ENCODE data around the gene CCDC192. TPM values are rescaled to one million over a fixed set of nuclear protein-coding genes. Genes with fewer than 3 reads are reported as not detected.
A peak's percentile ranks its signal among the peaks of the same experiment; 100 is the strongest.

CCDC192 gene
- total and polyA plus RNA-seq, 8 donors, result 0.81 to 1.6 (median 1.2) TPM; not detected in 2

DNA sequence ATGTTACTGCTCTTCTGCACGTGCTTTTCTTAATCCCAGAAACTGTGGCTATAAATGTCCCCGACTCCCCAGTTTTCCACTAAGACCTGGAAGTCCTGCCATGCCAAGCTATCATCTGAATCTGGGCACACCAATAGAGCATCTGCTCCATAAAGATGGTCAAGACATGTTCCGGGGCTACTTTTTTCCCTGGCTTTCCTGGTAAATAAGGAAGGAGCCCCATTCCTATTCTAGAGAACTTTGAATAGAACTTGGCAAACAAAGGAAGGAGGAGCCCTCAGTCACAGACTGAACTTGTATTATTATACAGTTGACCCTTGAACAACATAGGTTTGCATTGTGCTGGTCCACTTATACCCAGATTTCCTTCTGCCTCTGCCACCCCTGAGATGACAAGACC is 182.9 kb downstream of the CCDC192 start:
- DNase-seq (no peak), ATAC-seq (no peak)
- Histone ChIP-seq H3K27me3 (no peaks in the 10 kb centered on the region), H3K36me3 (no peaks in the 10 kb centered on the region), H3K4me1 (no peaks in the 10 kb centered on the region), H3K27ac (no peak overlapping the region), H3K4me3 (no peak overlapping the region), H3K9me3 (no peaks in the 10 kb centered on the region)
- TF ChIP-seq, protein P1, sequence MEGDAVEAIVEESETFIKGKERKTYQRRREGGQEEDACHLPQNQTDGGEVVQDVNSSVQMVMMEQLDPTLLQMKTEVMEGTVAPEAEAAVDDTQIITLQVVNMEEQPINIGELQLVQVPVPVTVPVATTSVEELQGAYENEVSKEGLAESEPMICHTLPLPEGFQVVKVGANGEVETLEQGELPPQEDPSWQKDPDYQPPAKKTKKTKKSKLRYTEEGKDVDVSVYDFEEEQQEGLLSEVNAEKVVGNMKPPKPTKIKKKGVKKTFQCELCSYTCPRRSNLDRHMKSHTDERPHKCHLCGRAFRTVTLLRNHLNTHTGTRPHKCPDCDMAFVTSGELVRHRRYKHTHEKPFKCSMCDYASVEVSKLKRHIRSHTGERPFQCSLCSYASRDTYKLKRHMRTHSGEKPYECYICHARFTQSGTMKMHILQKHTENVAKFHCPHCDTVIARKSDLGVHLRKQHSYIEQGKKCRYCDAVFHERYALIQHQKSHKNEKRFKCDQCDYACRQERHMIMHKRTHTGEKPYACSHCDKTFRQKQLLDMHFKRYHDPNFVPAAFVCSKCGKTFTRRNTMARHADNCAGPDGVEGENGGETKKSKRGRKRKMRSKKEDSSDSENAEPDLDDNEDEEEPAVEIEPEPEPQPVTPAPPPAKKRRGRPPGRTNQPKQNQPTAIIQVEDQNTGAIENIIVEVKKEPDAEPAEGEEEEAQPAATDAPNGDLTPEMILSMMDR (IDR thresholded peaks at IDR 0.05), result no peak
- intact Hi-C loops (cut with DNase I), result no loop called here

DNA sequence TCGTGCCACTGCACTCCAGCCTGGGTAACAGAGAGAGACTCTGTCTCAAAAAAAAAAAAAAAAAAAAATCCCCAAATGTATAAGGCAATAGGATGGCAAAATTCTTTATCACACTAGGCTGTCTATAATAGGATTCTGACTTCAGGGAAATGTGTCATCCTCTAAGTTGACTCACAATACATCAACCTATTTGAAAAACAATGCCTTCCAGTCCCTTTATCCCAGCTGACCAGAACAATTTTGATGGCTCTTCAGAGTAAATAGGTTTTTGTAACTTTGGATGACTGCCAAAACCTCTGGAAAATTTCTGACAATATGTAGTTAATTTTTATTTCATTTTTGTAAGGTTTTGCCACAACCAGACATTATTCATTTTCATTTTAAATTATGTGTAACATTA is 184.1 kb downstream of the CCDC192 start:
- Histone ChIP-seq H3K27me3 (no peaks in the 10 kb centered on the region), H3K9me3 (no peaks in the 10 kb centered on the region), H3K27ac (no peak overlapping the region), H3K36me3 (no peaks in the 10 kb centered on the region), H3K4me3 (no peak overlapping the region), H3K4me1 (peaks cover 0 to 2% of the 10 kb centered on the region in 2 donors)
- intact Hi-C loops (cut with DNase I), result no loop called here
- ATAC-seq (no peak), DNase-seq (no peak)
- TF ChIP-seq, protein P1 (IDR thresholded peaks at IDR 0.05), result no peak

DNA sequence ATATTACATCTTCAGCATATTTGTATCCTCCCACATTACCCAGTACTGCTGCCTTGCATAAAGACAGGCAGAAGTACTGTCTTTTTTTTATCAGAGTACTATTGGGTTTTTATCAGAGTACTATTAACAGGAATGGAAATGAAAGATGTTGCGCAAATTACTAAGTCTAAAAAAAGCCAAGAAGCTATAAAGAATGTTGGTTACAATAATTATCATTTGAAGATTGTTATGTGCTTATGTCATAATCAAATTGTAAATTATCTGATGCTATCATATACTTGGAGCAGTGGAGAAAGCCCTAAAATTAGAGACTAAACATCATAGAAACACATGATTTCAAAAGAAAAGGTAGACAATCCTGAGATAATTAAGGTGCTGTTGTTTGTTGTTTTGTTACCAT is 188.8 kb downstream of the CCDC192 start:
- intact Hi-C loops (cut with DNase I), result no loop called here
- ATAC-seq, result no peak
- H3K27ac ChIP-seq, result no peak overlapping the region
- no peaks in the 10 kb centered on the region for H3K36me3 ChIP-seq
- no peaks in the 10 kb centered on the region for H3K9me3 ChIP-seq
- no peak overlapping the region for H3K4me3 ChIP-seq
- TF ChIP-seq, protein P1 (IDR thresholded peaks at IDR 0.05), result no peak
- DNase-seq, result no peak
- H3K27me3 ChIP-seq, result no peaks in the 10 kb centered on the region
- peaks cover 0 to 5% of the 10 kb centered on the region in 2 donors for H3K4me1 ChIP-seq

DNA sequence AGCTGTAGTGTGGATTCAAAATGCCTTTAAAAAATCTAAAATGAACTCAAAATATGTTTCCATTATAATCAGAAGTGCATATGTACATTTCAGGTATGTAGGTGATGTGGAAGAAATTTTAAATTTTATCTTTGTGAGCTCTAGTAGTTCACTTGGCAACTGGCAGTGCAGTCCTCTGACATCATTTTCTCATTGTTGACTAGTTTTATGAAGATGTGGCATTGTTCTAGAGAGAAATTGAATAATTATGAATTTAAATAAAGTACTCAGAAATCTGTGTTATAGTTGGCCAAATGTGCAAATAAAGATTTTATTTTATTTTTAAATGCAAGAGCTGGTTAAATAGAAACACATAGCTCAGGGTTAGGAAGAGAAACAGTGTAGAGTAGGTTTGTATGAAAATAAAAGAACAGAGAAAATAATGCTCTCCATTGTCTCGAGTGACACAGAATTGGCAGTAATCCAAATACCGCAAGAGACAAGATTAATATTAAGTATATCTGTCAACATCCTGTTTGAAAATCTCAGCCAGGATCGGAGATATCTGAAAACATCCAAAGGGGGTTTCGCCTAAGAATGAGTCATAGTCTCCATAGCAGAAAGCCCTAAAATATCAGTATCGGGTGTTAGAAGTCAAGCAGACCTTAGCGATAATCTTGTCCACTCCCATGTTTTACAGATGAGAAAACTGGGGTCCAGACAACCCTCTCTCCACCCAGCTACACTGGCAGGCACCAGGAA is 189.4 kb downstream of the CCDC192 start:
- TF ChIP-seq, protein P1 (IDR thresholded peaks at IDR 0.05), result no peak
- H3K27ac ChIP-seq, result peak overlapping the region in 1 of 2 donors; percentile 46
- H3K4me1 ChIP-seq, result peaks cover 0 to 5% of the 10 kb centered on the region in 2 donors
- H3K36me3 ChIP-seq, result no peaks in the 10 kb centered on the region
- no peaks in the 10 kb centered on the region for H3K9me3 ChIP-seq
- no peak overlapping the region for H3K4me3 ChIP-seq
- DNase-seq (no peak), ATAC-seq (no peak)
- intact Hi-C loops (cut with DNase I), result no loop called here
- no peaks in the 10 kb centered on the region for H3K27me3 ChIP-seq

DNA sequence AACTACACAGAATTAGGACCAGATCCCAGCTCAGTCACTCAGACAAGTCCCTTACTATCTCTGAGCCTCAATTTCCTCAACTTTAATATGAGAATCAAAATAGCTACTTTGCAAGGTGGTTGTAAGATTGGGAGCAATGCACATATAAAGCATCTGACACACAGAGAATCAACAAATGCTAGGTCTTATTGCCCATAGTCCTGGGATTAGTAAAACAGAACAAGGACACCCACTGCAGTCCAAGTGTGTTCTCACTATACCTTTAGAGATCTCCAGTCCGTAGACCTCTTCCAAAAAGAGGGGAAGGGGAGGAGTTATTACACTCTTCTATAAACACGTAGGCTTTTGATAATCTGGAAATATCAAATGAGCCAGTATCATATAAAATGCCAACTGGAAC is 190.0 kb downstream of the CCDC192 start:
- peak overlapping the region in 1 of 2 donors; percentile 46 for H3K27ac ChIP-seq
- H3K27me3 ChIP-seq, result no peaks in the 10 kb centered on the region
- H3K4me3 ChIP-seq, result no peak overlapping the region
- no peaks in the 10 kb centered on the region for H3K36me3 ChIP-seq
- ATAC-seq (no peak), DNase-seq (no peak)
- no peaks in the 10 kb centered on the region for H3K9me3 ChIP-seq
- intact Hi-C loops (cut with DNase I), result no loop called here
- TF ChIP-seq, protein P1 (IDR thresholded peaks at IDR 0.05), result no peak
- H3K4me1 ChIP-seq, result peaks cover 0 to 5% of the 10 kb centered on the region in 2 donors

Measured in left lung (tissue), 10 donors.